Lower leg skin (tissue), 4 donors: ENCODE data around the gene LAMA4. TPM values are rescaled to one million over a fixed set of nuclear protein-coding genes. Genes with fewer than 3 reads are reported as not detected.
"Not testable (repeated sequence)": the region's sequence is repeated elsewhere in the genome, so short reads cannot be mapped to it uniquely, and the experiment has no call there.

Experiments used
- DNase-seq, 2 donors: peaks; one replicate each; pipeline ENCODE4 v3.0.0-alpha.2; 2019; ENCODE audit warnings: low spot score in 2 of 2
- H3K4me3 ChIP-seq: fragments of 200-600 bp; sonication (generic); 2 replicates; pipeline ENCODE4 v1.5.1; 2017; ENCODE audit warnings: mild to moderate bottlenecking, low read depth; ENCODE audit not compliant: poor library complexity, severe bottlenecking
- POLR2A ChIP-seq, 2 donors: fragments of 450-650 bp; IDR thresholded peaks; one replicate each; pipeline ENCODE4 v1.6.1; 2016 to 2017; ENCODE audit warnings: antibody characterized with exemption in 2 of 2, mild to moderate bottlenecking in 1 of 2, moderate library complexity in 1 of 2
- WGBS, 2 donors: methylation state at CpG; one replicate each; pipeline ENCODE4 v1.1.5; 2018; 5-methylcytosine and 5-hydroxymethylcytosine counted together
- intact Hi-C: fragments of 100-400 bp; cut with DNase I; formaldehyde crosslinking; loops from one replicate; pipeline ENCODE4 v1.15.0; 2023; ENCODE audit warnings: low total_unique reads
- total RNA-seq, 4 donors: library from RNA; depleted of rRNA; stranded (reverse); fragments of >200 nt; gene quantifications; one replicate each; pipeline ENCODE4 v1.1.0, GENCODE V29; 2016
- TF ChIP-seq, protein P1 (sequence below), 3 donors: fragments of 450-650 bp; IDR thresholded peaks; one replicate each; pipeline ENCODE4 v1.5.1; 2016; ENCODE audit warnings: antibody characterized with exemption in 3 of 3, mild to moderate bottlenecking in 3 of 3, moderate library complexity in 2 of 3

The LAMA4 gene
- total RNA-seq, 4 donors from 2014 or later = 11.0 to 18.7 (median 17.4) TPM

DNA sequence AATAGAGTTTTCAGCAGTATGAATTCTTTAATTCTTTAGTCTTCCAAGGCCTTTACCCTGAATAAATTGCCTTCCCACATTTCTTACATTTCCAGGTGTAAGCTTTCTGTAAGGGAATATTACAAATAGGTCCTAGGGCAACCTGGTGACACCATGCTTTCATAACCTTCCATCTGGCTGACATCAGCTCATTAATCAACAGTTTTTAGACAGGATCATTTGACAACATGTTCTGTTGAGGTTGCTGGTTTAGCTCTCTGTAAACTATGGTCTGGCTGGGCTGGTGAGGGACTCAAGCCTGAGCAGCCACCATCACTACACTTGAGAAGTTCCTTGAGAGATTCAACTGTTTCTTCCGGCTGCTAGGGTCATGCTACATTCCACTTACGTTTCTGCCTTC is 147.8 kb downstream of the LAMA4 start:
- WGBS, 2 donors = 74 to 82% methylated on average over 2 of the region's 2 CpGs

DNA sequence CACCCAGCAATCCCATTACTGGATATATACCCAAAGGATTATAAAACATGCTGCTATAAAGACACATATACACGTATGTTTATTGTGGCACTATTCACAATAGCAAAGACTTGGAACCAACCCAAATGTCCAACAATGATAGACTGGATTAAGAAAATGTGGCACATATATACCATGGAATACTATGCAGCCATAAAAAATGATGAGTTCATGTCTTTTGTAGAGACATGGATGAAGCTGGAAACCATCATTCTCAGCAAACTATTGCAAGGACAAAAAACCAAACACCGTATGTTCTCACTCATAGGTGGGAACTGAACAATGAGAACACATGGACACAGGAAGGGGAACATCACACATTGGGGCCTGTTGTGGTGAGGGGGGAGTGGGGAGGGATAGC is 148.3 kb downstream of the LAMA4 start:
- H3K4me3 ChIP-seq, DNase-seq, intact Hi-C loops: not testable (repeated sequence)
- 88 to 94% methylated on average over 2 of the region's 2 CpGs for WGBS, 2 donors

More for the DNA sequence above, 147.8 kb downstream of the LAMA4 start:
- intact Hi-C loops = no loop called here
- DNase-seq = no peak
- TF ChIP-seq POLR2A (IDR thresholded peaks at IDR 0.05) = no peak
- TF ChIP-seq, protein P1, sequence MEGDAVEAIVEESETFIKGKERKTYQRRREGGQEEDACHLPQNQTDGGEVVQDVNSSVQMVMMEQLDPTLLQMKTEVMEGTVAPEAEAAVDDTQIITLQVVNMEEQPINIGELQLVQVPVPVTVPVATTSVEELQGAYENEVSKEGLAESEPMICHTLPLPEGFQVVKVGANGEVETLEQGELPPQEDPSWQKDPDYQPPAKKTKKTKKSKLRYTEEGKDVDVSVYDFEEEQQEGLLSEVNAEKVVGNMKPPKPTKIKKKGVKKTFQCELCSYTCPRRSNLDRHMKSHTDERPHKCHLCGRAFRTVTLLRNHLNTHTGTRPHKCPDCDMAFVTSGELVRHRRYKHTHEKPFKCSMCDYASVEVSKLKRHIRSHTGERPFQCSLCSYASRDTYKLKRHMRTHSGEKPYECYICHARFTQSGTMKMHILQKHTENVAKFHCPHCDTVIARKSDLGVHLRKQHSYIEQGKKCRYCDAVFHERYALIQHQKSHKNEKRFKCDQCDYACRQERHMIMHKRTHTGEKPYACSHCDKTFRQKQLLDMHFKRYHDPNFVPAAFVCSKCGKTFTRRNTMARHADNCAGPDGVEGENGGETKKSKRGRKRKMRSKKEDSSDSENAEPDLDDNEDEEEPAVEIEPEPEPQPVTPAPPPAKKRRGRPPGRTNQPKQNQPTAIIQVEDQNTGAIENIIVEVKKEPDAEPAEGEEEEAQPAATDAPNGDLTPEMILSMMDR (IDR thresholded peaks at IDR 0.05) = no peak
- H3K4me3 ChIP-seq = no peak overlapping the region

- intact Hi-C loops = no loop called here
- TF ChIP-seq, protein P1 (IDR thresholded peaks at IDR 0.05) = no peak
- TF ChIP-seq POLR2A (IDR thresholded peaks at IDR 0.05) = no peak
- no peak overlapping the region for H3K4me3 ChIP-seq
- DNase-seq = no peak
- 85 to 89% methylated on average over 4 of the region's 4 CpGs for WGBS, 2 donors
Observed at GRCh38 chr6:112100561-112100960, 153.8 kb downstream of the LAMA4 start.

DNA sequence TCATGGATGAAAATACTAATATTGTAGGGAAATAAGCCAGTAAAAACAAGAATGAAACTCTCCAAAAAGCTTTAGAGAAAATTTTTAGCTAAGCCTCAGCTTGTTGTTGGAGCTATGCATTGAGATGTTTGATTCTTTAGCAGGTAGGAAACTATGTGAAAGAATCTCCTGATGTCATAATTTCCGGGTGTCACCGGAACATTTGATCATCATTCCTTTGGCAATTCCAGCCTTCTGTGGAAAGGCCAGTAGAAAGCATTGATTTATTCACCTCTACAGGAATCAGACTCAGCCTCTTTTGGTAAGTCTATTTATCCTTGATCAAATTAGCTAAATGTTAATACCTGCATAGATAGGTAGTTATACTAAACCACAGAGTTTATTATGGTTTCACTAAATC is 157.5 kb downstream of the LAMA4 start:
- intact Hi-C loops = no loop called here
- H3K4me3 ChIP-seq = no peak overlapping the region
- no peak for TF ChIP-seq POLR2A (IDR thresholded peaks at IDR 0.05)
- TF ChIP-seq, protein P1 (IDR thresholded peaks at IDR 0.05) = no peak
- WGBS, 2 donors = 89 to 95% methylated on average over 2 of the region's 2 CpGs
- DNase-seq = no peak

GRCh38 chr6:112087916-112088315 is 166.5 kb downstream of the LAMA4 start:
- H3K4me3 ChIP-seq = peak overlapping the region; percentile 75
- 16% methylated on average over 7 of the region's 7 CpGs for WGBS, 2 donors
- DNase-seq = no peak
- intact Hi-C loops = no loop called here
- no peak for TF ChIP-seq POLR2A (IDR thresholded peaks at IDR 0.05)
- TF ChIP-seq, protein P1 (IDR thresholded peaks at IDR 0.05) = no peak

- peak; percentile 93 to 96 for DNase-seq
- H3K4me3 ChIP-seq = peak within 1 kb of the TSS; percentile 75
- intact Hi-C loops = no loop called here
- TF ChIP-seq, protein P1 (IDR thresholded peaks at IDR 0.05) = no peak
- no peak for TF ChIP-seq POLR2A (IDR thresholded peaks at IDR 0.05)
- WGBS, 2 donors = 0 to 1% methylated on average over 51 to 52 of the region's 60 CpGs
Observed at GRCh38 chr6:112087136-112087911, 167.0 kb downstream of the LAMA4 start, which contains the start of the genes FAM229B and TUBE1. FAM229B (plus strand) TSS chr6:112087591; CDS start chr6:112099284, 11,693 bp downstream. TUBE1 (minus strand) TSS chr6:112087482; CDS start chr6:112087434, 48 bp downstream.
